Measurements from ENCODE around the gene HCRTR1. TPM values are rescaled to one million over a fixed set of nuclear protein-coding genes. Genes with fewer than 3 reads are reported as not detected.
A peak's percentile ranks its signal among the peaks of the same experiment; 100 is the strongest.

HCRTR1 gene
- total and polyA plus RNA-seq, 10 of the 15 experiments (the other 5 are each of a cell fraction or from before 2014, with no cell fraction given): not detected

- no peak for TF ChIP-seq POLR2AphosphoS5 (IDR thresholded peaks at IDR 0.05; ENCODE audit: low read length)
- TF ChIP-seq DPF2 (IDR thresholded peaks at IDR 0.05): peak; percentile 63; the same call in 1 of the 2 replicates
- TF ChIP-seq SMARCA5 (IDR thresholded peaks at IDR 0.05): peak; percentile 48; the same call in 1 of the 2 replicates
- no peak for TF ChIP-seq NFYA (IDR thresholded peaks at IDR 0.05; ENCODE audit: borderline replicate concordance, low read depth, low read length)
- no peak for TF ChIP-seq BMI1 (IDR thresholded peaks at IDR 0.05; ENCODE audit: borderline replicate concordance)
- no peak for TF ChIP-seq PAX5 (IDR thresholded peaks at IDR 0.05; ENCODE audit: borderline replicate concordance, low read depth, low read length)
- TF ChIP-seq MXI1 (IDR thresholded peaks at IDR 0.05; ENCODE audit: low read depth, low read length): no peak
Measured at GRCh38 chr1:31571340-31572295, 45.9 kb upstream of the HCRTR1 start (continued).

GRCh38 chr1:31572323-31573104 is 45.0 kb upstream of the HCRTR1 start:
- H3K36me3 ChIP-seq (ENCODE audit: control insufficient read depth in 2 of 2, insufficient read depth in 2 of 2, low read length in 1 of 2): no peaks in the 10 kb centered on the region
- no peaks in the 10 kb centered on the region for H4K20me1 ChIP-seq (ENCODE audit: control insufficient read depth, insufficient read depth)
- H3K79me2 ChIP-seq (ENCODE audit: control insufficient read depth, insufficient read depth, low read length): no peaks in the 10 kb centered on the region
- FAIRE-seq (no peak), DNase-seq (ENCODE audit: low read depth, low spot score) (no peak), ATAC-seq (no peak; the same call in 2 of the 3 replicates)
- CTCF ChIA-PET: interaction anchor here (0.7 to 2.3 kb wide), 5 partner anchors 8 to 342 kb away, joined by 3 to 14 read pairs (median 4); no protein-coding TSS in a partner anchor
- in situ Hi-C loops (cut with MboI) (no loop called here), intact Hi-C loops (cut with micrococcal nuclease; ENCODE audit: unreplicated experiment) (no loop called here)
- no peaks in the 10 kb centered on the region for H3K27me3 ChIP-seq (replicated peaks in 1 of 2; ENCODE audit: control insufficient read depth in 2 of 2, insufficient read depth in 2 of 2, low read length in 1 of 2)
- SMC1A ChIA-PET (ENCODE audit: uncharacterized antibody, unreplicated experiment): interaction anchor here (1.1 to 1.2 kb wide), 2 partner anchors 23 to 24 kb away, joined by 3 to 4 read pairs; no protein-coding TSS in a partner anchor
- no peaks in the 10 kb centered on the region for H3K9me3 ChIP-seq (replicated peaks; ENCODE audit: control insufficient read depth, insufficient read depth, low read length)
- POLR2A ChIA-PET: no interaction called here
- RAD21 ChIA-PET (ENCODE audit: unreplicated experiment): interaction anchor here (1.1 kb wide), 1 partner anchor 18 kb away, joined by 3 read pairs; no protein-coding TSS in a partner anchor
- no peak overlapping the region for H3K4me3 ChIP-seq
- TF ChIP-seq SIN3A (IDR thresholded peaks at IDR 0.05; ENCODE audit: low read depth, low read length) (no peak), REST (IDR thresholded peaks at IDR 0.05; ENCODE audit: low read depth, low read length) (no peak), MAX (IDR thresholded peaks at IDR 0.05; ENCODE audit: low read depth, low read length) (no peak), DPF2 (IDR thresholded peaks at IDR 0.05) (no peak), RUNX3 (IDR thresholded peaks at IDR 0.05; ENCODE audit: low read length) (no peak), RFX5 (IDR thresholded peaks at IDR 0.05; ENCODE audit: low read depth, low read length) (no peak)
- H3K4me2 ChIP-seq (ENCODE audit: control insufficient read depth, insufficient read depth): no peak overlapping the region
- no peaks in the 10 kb centered on the region; the same call in 1 of the 2 replicates for H3K4me1 ChIP-seq (ENCODE audit: control insufficient read depth, insufficient read depth, low read length)
- no peak overlapping the region for H3K27ac ChIP-seq (ENCODE audit: control insufficient read depth, insufficient read depth)
- H3K9ac ChIP-seq (ENCODE audit: control insufficient read depth, insufficient read depth, low read length): no peak overlapping the region
- no peak overlapping the region for H2AFZ ChIP-seq (ENCODE audit: control insufficient read depth, low read depth, low read length)
- no TSS peak for BruUV-seq (replicated peaks)
- WGBS (ENCODE audit: insufficient coverage, insufficient replicate concordance, low lambda C conversion rate, missing lambda C conversion rate): 49% methylated on average over 7 of the region's 7 CpGs
